HCT116 (cell line): ENCODE data around the gene F2R. TPM values are rescaled to one million over a fixed set of nuclear protein-coding genes. Genes with fewer than 3 reads are reported as not detected.

Source experiments
- ATAC-seq: fragments of 200-7000 bp; cut with Tn5 transposase; 2 replicates; pipeline ENCODE4 v1.9.1; 2020; ENCODE audit warnings: mild to moderate bottlenecking, moderate library complexity
- BruUV-seq: library from RNA; stranded (reverse); fragments of 400-500 nt; replicated peaks from 2 replicates; lab custom pipeline; 2021; lab: Mats Ljungman, UMichigan
- CTCF ChIA-PET: fragments of 300-600 bp; sonication (Branson Sonifier 250); formaldehyde crosslinking; loops from one replicate; lab custom pipeline; 2021; ENCODE audit warnings: antibody characterized with exemption; lab: Charles Lee
- POLR2A ChIA-PET: fragments of 300-600, 350-600 bp; sonication (Branson Sonifier 250); formaldehyde crosslinking; loops from one replicate; lab custom pipeline; 2021; ENCODE audit warnings: antibody characterized with exemption; lab: Charles Lee
- RAD21 ChIA-PET, 2 experiments: fragments of 300-600 bp; sonication (Branson Sonifier 250); formaldehyde crosslinking; loops; one replicate each; lab custom pipeline; 2023; ENCODE audit warnings: low total read pairs in 2 of 2; ENCODE audit not compliant: uncharacterized antibody in 2 of 2, unreplicated experiment in 2 of 2, low non-redundant PET in 1 of 2; lab: Charles Lee
- DNase-seq: peaks from one replicate; pipeline ENCODE4 v3.0.0-alpha.2; 2010; ENCODE audit warnings: low read depth, low spot score
- H2AFZ ChIP-seq: fragments of 200-600 bp; shearing (Covaris generic), sonication (generic); 2 replicates; pipeline ENCODE4 v1.6.1; 2017; ENCODE audit warnings: low read depth, mixed run types, mixed read lengths, antibody characterized with exemption, low read length; ENCODE audit not compliant: poor library complexity, severe bottlenecking
- H3K27ac ChIP-seq: 2 replicates; pipeline ENCODE4 v1.5.1; 2012; ENCODE audit warnings: low read depth, low read length
- H3K27me3 ChIP-seq: fragments of 200-600 bp; sonication (generic); 2 replicates; pipeline ENCODE4 v1.6.1; 2016; ENCODE audit warnings: mixed run types, low read length, mixed read lengths; ENCODE audit not compliant: insufficient read depth
- H3K36me3 ChIP-seq, 2 experiments: fragments of 200-500 bp in 1 of 2; fragments of 200-600 bp in 1 of 2; sonication (Bioruptor generic) in 1 of 2; sonication (generic) in 1 of 2; 2 replicates each; pipeline versions ENCODE4 v1.5.1 to v1.6.1; 2014 to 2016; ENCODE audit warnings: low read length in 2 of 2, inconsistent platforms in 1 of 2, mixed read lengths in 1 of 2, mixed run types in 1 of 2; ENCODE audit not compliant: insufficient read depth in 2 of 2, control insufficient read depth in 1 of 2
- H3K4me1 ChIP-seq, 2 experiments: fragments of 200-600 bp in 1 of 2; sonication (generic) in 1 of 2; 2 replicates each; pipeline versions ENCODE4 v1.5.1 to v1.6.1; 2012 to 2017; ENCODE audit warnings: low read length in 2 of 2, inconsistent platforms in 1 of 2, mild to moderate bottlenecking in 1 of 2, mixed read lengths in 1 of 2, mixed run types in 1 of 2, moderate library complexity in 1 of 2; ENCODE audit not compliant: insufficient read depth in 2 of 2, control insufficient read depth in 1 of 2
- H3K4me2 ChIP-seq: fragments of 200-600 bp; sonication (generic); 2 replicates; pipeline ENCODE4 v1.6.1; 2017; ENCODE audit warnings: mixed run types, low read length, mixed read lengths
- H3K4me3 ChIP-seq, 2 experiments: fragments of 200-600 bp in 1 of 2; sonication (generic) in 1 of 2; replicated peaks in 1 of 2; 2 replicates each; pipeline ENCODE4 v1.5.1; 2011 to 2016; ENCODE audit warnings: low read length in 2 of 2, control low read depth in 1 of 2, low read depth in 1 of 2, mild to moderate bottlenecking in 1 of 2, mixed read lengths in 1 of 2, mixed run types in 1 of 2
- H3K79me2 ChIP-seq: fragments of 200-600 bp; sonication (generic); 2 replicates; pipeline ENCODE4 v1.6.1; 2017; ENCODE audit warnings: mild to moderate bottlenecking, mixed run types, low read length, moderate library complexity, mixed read lengths; ENCODE audit not compliant: insufficient read depth
- H3K9ac ChIP-seq: fragments of 200-600 bp; sonication (generic); 2 replicates; pipeline ENCODE4 v1.6.1; 2016; ENCODE audit warnings: low read length, mixed read lengths
- H3K9me2 ChIP-seq: fragments of 200-600 bp; sonication (generic), shearing (Covaris generic); 2 replicates; pipeline ENCODE4 v1.6.1; 2017; ENCODE audit warnings: mixed run types, mild to moderate bottlenecking, moderate library complexity; ENCODE audit not compliant: insufficient read depth
- H3K9me3 ChIP-seq, 2 experiments: fragments of 200-500 bp in 1 of 2; fragments of 200-600 bp in 1 of 2; sonication (Bioruptor generic) in 1 of 2; sonication (generic) in 1 of 2; 2 replicates each; pipeline ENCODE4 v1.6.1; 2014 to 2017; ENCODE audit warnings: low read length in 2 of 2, mixed read lengths in 2 of 2, inconsistent platforms in 1 of 2, low read depth in 1 of 2, mild to moderate bottlenecking in 1 of 2, mixed run types in 1 of 2, moderate library complexity in 1 of 2; ENCODE audit not compliant: control insufficient read depth in 1 of 2, insufficient read depth in 1 of 2
- H4K20me1 ChIP-seq: fragments of 200-600 bp; sonication (generic), shearing (Covaris generic); 2 replicates; pipeline ENCODE4 v1.6.1; 2017; ENCODE audit warnings: mixed run types, mild to moderate bottlenecking, moderate library complexity; ENCODE audit not compliant: insufficient read depth
- CEBPB ChIP-seq: IDR thresholded peaks from 2 replicates; pipeline ENCODE4 v1.6.1; 2012; ENCODE audit warnings: low read depth
- ELF1 ChIP-seq: IDR thresholded peaks from 2 replicates; pipeline ENCODE4 v1.6.1; 2012; ENCODE audit warnings: low read depth, borderline replicate concordance
- FOSL1 ChIP-seq: IDR thresholded peaks from 2 replicates; pipeline ENCODE4 v1.6.1; 2012; ENCODE audit warnings: low read depth
- MAX ChIP-seq: IDR thresholded peaks from 2 replicates; pipeline ENCODE4 v1.6.1; 2012
- POLR2AphosphoS5 ChIP-seq: IDR thresholded peaks from 2 replicates; pipeline ENCODE4 v1.6.1; 2011; ENCODE audit warnings: mild to moderate bottlenecking, low read depth, low read length, moderate library complexity
- RAD21 ChIP-seq: IDR thresholded peaks from 2 replicates; pipeline ENCODE4 v1.6.1; 2012; ENCODE audit warnings: low read depth, mild to moderate bottlenecking
- REST ChIP-seq: IDR thresholded peaks from 2 replicates; pipeline ENCODE4 v1.6.1; 2012; ENCODE audit warnings: low read depth
- SIN3A ChIP-seq: IDR thresholded peaks from 2 replicates; pipeline ENCODE4 v1.6.1; 2012; ENCODE audit warnings: low read depth
- SRF ChIP-seq: IDR thresholded peaks from 2 replicates; pipeline ENCODE4 v1.6.1; 2012; ENCODE audit warnings: low read depth
- ZFX ChIP-seq: fragments of 450-650 bp; IDR thresholded peaks from 2 replicates; pipeline ENCODE4 v1.6.1; 2017
- ZNF274 ChIP-seq: fragments of 200-500 bp; sonication (Bioruptor generic); IDR thresholded peaks from 2 replicates; pipeline ENCODE4 v1.6.1; 2014; ENCODE audit warnings: mild to moderate bottlenecking, low read depth, low read length, inconsistent platforms
- intact Hi-C: fragments of 100-400 bp; cut with micrococcal nuclease; formaldehyde crosslinking; loops from 2 replicates; pipeline ENCODE4 v1.10.0; 2022
- total RNA-seq: library from RNA; stranded (reverse); gene quantifications from one replicate; pipeline ENCODE4 v1.2.1, GENCODE V29; 2021; ENCODE audit not compliant: unreplicated experiment
- TF ChIP-seq, protein P1 (sequence below): IDR thresholded peaks from 2 replicates; pipeline ENCODE4 v1.6.1; 2012
- TF ChIP-seq, protein P2 (sequence below), 3 experiments: fragments of 200-600 bp in 1 of 3; sonication (generic) in 1 of 3; IDR thresholded peaks in 2 of 3; conservative IDR thresholded peaks in 1 of 3; 2 replicates each; pipeline ENCODE4 v1.5.1; 2012 to 2017; ENCODE audit warnings: low read depth in 2 of 3, low read length in 2 of 3, antibody characterized with exemption in 1 of 3, borderline replicate concordance in 1 of 3, control low read depth in 1 of 3, mild to moderate bottlenecking in 1 of 3, mixed read lengths in 1 of 3, mixed run types in 1 of 3, moderate library complexity in 1 of 3; ENCODE audit not compliant: insufficient read depth in 1 of 3

F2R gene
- total RNA-seq, 1 experiment from 2014 or later, result 16.6 TPM

DNA sequence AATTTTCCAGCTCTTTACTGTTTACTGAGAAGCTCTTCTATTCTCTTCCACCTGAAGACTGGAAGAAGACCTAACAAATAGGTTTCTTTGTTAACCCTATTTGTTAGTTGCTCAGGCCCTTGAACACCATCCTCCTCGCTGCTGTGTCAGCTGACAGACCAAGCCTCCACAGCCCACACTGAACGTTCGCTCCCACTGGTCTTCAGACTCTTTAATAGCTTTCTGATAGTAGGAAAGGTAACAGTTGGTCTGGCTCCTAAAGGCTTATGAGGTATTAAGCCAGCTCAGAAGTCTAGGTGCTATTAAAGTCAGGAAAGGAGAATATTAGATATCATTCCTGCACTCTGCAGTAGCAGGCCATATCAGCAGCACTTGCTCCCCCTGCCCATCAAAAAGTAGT, 23.3 kb upstream of the F2R start:
- H3K4me3 ChIP-seq, result no peak overlapping the region
- H3K36me3 ChIP-seq, result no peaks in the 10 kb centered on the region
- H4K20me1 ChIP-seq, result no peaks in the 10 kb centered on the region
- H3K4me2 ChIP-seq, result no peak overlapping the region
- BruUV-seq, result no TSS peak
- H3K79me2 ChIP-seq, result no peaks in the 10 kb centered on the region
- ATAC-seq (no peak), DNase-seq (no peak)
- intact Hi-C loops, result no loop called here
- H3K27me3 ChIP-seq, result no peaks in the 10 kb centered on the region
- no peak overlapping the region for H3K9ac ChIP-seq
- ChIA-PET CTCF (no interaction called here), POLR2A (no interaction called here), RAD21 (no interaction called here)
- TF ChIP-seq SIN3A, result no peak
- TF ChIP-seq ELF1, result no peak
- TF ChIP-seq, protein P1, sequence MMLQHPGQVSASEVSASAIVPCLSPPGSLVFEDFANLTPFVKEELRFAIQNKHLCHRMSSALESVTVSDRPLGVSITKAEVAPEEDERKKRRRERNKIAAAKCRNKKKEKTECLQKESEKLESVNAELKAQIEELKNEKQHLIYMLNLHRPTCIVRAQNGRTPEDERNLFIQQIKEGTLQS, result no peak
- no peak for TF ChIP-seq POLR2AphosphoS5
- TF ChIP-seq ZNF274, result no peak
- TF ChIP-seq MAX, result no peak
- no peak for TF ChIP-seq CEBPB
- TF ChIP-seq, protein P2, sequence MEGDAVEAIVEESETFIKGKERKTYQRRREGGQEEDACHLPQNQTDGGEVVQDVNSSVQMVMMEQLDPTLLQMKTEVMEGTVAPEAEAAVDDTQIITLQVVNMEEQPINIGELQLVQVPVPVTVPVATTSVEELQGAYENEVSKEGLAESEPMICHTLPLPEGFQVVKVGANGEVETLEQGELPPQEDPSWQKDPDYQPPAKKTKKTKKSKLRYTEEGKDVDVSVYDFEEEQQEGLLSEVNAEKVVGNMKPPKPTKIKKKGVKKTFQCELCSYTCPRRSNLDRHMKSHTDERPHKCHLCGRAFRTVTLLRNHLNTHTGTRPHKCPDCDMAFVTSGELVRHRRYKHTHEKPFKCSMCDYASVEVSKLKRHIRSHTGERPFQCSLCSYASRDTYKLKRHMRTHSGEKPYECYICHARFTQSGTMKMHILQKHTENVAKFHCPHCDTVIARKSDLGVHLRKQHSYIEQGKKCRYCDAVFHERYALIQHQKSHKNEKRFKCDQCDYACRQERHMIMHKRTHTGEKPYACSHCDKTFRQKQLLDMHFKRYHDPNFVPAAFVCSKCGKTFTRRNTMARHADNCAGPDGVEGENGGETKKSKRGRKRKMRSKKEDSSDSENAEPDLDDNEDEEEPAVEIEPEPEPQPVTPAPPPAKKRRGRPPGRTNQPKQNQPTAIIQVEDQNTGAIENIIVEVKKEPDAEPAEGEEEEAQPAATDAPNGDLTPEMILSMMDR (IDR thresholded peaks at IDR 0.05 in 2 of 3, conservative IDR thresholded peaks at IDR 0.05 in 1 of 3; ENCODE audit: borderline replicate concordance in 1 of 3, insufficient read depth in 1 of 3, low read depth in 2 of 3, low read length in 2 of 3), result no peak
- no peak for TF ChIP-seq ZFX
- no peak for TF ChIP-seq RAD21
- no peak for TF ChIP-seq FOSL1
- TF ChIP-seq REST, result no peak
- no peak for TF ChIP-seq SRF
- no peaks in the 10 kb centered on the region for H3K9me3 ChIP-seq
- no peak overlapping the region for H2AFZ ChIP-seq
- peaks cover 18 to 38% of the 10 kb centered on the region in 2 experiments for H3K4me1 ChIP-seq
- H3K9me2 ChIP-seq, result 0 out of 2 replicates have a peak, but pooled peaks cover 3% of the 10 kb centered on the region
- no peak overlapping the region for H3K27ac ChIP-seq
